GM12878 (cell line): Measurements from ENCODE around the gene TRAF7. TPM values are rescaled to one million over a fixed set of nuclear protein-coding genes. Genes with fewer than 3 reads are reported as not detected.

Experiments
- CEBPB ChIP-seq, 2 experiments: fragments of 150-350 bp in 1 of 2; IDR thresholded peaks; 2 replicates each; pipeline ENCODE4 v1.6.1; 2012 to 2014; ENCODE audit warnings: low read depth in 2 of 2, low read length in 2 of 2, borderline replicate concordance in 1 of 2, inconsistent platforms in 1 of 2
- E2F4 ChIP-seq: IDR thresholded peaks from 2 replicates; pipeline ENCODE4 v1.6.1; 2012; ENCODE audit warnings: low read depth, low read length, improper control_type of control experiment
- GABPA ChIP-seq: IDR thresholded peaks from 2 replicates; pipeline ENCODE4 v1.6.1; 2014; ENCODE audit warnings: antibody characterized with exemption, low read depth, mild to moderate bottlenecking, inconsistent platforms
- HDAC2 ChIP-seq: fragments of 200-600 bp; sonication (generic); IDR thresholded peaks from 2 replicates; pipeline ENCODE4 v1.6.1; 2017
- HDGF ChIP-seq: fragments of 450-650 bp; IDR thresholded peaks from 2 replicates; pipeline ENCODE4 v1.6.1; 2016; ENCODE audit warnings: antibody characterized with exemption
- IKZF2 ChIP-seq, 2 experiments: fragments of 450-650 bp; IDR thresholded peaks; 2 replicates each; pipeline ENCODE4 v1.6.1; 2017; ENCODE audit warnings: mild to moderate bottlenecking in 2 of 2, moderate library complexity in 2 of 2
- LARP7 ChIP-seq: fragments of 450-650 bp; IDR thresholded peaks from 2 replicates; pipeline ENCODE4 v1.6.1; 2017; ENCODE audit warnings: mild to moderate bottlenecking
- MYB ChIP-seq: fragments of 150-350 bp; IDR thresholded peaks from 2 replicates; pipeline ENCODE4 v1.6.1; 2014; ENCODE audit warnings: mild to moderate bottlenecking, low read depth, low read length, borderline replicate concordance
- PAX8 ChIP-seq: fragments of 450-650 bp; IDR thresholded peaks from 2 replicates; pipeline ENCODE4 v1.6.1; 2017; ENCODE audit warnings: mild to moderate bottlenecking, moderate library complexity
- PML ChIP-seq: IDR thresholded peaks from 2 replicates; pipeline ENCODE4 v1.6.1; 2012; ENCODE audit warnings: low read length, inconsistent platforms
- RFX5 ChIP-seq: IDR thresholded peaks from 2 replicates; pipeline ENCODE4 v1.6.1; 2011; ENCODE audit warnings: low read depth, low read length, improper control_type of control experiment
- SKIL ChIP-seq: fragments of 450-650 bp; IDR thresholded peaks from 2 replicates; pipeline ENCODE4 v1.6.1; 2017; ENCODE audit warnings: mild to moderate bottlenecking, low read depth, inconsistent platforms; ENCODE audit not compliant: poor library complexity, severe bottlenecking
- SMAD5 ChIP-seq: IDR thresholded peaks from 2 replicates; pipeline ENCODE4 v1.6.1; 2016; ENCODE audit warnings: antibody characterized with exemption, low read depth
- ZBTB4 ChIP-seq: fragments of 450-650 bp; formaldehyde crosslinking; IDR thresholded peaks from 2 replicates; pipeline ENCODE4 v1.4.0; 2022; ENCODE audit warnings: mild to moderate bottlenecking, moderate library complexity
- polyA plus RNA-seq, 11 experiments: library from polyadenylated mRNA; depleted of rRNA in 4 of 11; unstranded in 6 of 11; stranded (reverse) in 5 of 11; fragments of >200 nt; fragmentation: Nextera tagmentation in 4 of 11; fragmentation: Illumina TruSeq in 1 of 11; extraction: Ambion mirVana in 4 of 11; extraction: Trizol in 1 of 11; gene quantifications; 1 replicate in 1 of 11; 2 replicates in 10 of 11; pipeline versions ENCODE4 v1.2.1 to v1.2.3, GENCODE V29; 2011 to 2016; ENCODE audit warnings: inconsistent platforms in 2 of 11, missing spikeins in 2 of 11, low read depth in 1 of 11
- total RNA-seq, 4 experiments: library from RNA; depleted of rRNA in 3 of 4; stranded (reverse); fragments of >200 nt in 3 of 4; fragmentation: Illumina TruSeq in 1 of 4; extraction: Trizol in 1 of 4; gene quantifications; 2 replicates each; pipeline versions ENCODE4 v1.2.1 to v1.2.3, GENCODE V29; 2013 to 2021
- TF ChIP-seq, protein P1 (sequence below): fragments of 450-650 bp; IDR thresholded peaks from 2 replicates; pipeline ENCODE4 v1.6.1; 2014; ENCODE audit warnings: mild to moderate bottlenecking
- TF ChIP-seq, protein P2 (sequence below): fragments of 450-650 bp; IDR thresholded peaks from 2 replicates; pipeline ENCODE4 v1.6.1; 2017; ENCODE audit warnings: antibody characterized with exemption, mild to moderate bottlenecking, moderate library complexity

TRAF7 gene
- total and polyA plus RNA-seq, 10 of the 15 experiments (the other 5 are each of a cell fraction or from before 2014, with no cell fraction given), result 0.61 to 87.0 (median 30.0) TPM

DNA sequence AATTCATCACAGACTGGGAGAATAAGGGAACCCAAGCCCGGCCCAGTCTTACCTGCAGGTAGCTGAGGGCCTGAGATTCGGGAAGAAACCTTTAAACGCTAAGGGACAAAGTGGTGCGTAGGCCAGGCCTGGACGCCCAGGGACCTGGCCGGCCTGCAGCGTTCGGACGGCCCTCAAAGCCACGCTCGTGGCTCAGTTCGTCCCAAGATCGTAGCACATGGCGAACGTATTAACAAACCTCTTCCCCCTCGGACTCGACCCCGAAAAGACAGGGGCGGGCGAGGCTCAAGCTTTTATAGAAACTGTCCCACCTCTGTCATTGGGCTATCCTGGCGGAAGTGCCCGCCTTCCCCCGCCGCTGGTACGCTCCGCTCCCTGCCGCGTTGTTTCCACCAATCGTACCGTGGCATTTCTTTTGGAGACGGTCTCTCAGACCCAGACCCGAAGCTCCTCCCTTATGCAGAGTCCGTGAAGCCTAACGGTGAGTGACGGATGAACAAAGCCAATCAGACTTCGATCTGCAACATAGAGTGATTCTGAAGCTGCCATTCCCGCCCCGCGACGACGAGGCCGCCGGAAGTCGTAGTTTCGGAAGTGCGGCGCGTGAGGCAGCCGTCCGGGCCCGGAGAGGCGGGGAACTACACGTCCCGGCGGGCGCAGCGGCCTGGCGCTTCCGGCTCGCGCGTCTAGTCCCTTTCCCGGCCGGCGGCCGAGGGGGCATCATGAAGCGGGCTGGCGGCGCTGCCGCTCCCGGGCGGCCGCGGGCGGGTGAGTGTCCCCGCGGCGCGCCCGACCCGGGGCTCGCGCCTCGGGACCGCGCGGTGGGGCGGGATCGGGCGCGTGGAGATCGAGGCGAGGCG, at the start of gene TRAF7 (continued):
- TF ChIP-seq GABPA, result no peak
- TF ChIP-seq, protein P1, sequence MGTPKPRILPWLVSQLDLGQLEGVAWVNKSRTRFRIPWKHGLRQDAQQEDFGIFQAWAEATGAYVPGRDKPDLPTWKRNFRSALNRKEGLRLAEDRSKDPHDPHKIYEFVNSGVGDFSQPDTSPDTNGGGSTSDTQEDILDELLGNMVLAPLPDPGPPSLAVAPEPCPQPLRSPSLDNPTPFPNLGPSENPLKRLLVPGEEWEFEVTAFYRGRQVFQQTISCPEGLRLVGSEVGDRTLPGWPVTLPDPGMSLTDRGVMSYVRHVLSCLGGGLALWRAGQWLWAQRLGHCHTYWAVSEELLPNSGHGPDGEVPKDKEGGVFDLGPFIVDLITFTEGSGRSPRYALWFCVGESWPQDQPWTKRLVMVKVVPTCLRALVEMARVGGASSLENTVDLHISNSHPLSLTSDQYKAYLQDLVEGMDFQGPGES, result peak; percentile 88
- TF ChIP-seq IKZF2 (IDR thresholded peaks at IDR 0.05), result no peak
- no peak for TF ChIP-seq HDAC2
- TF ChIP-seq, protein P2, sequence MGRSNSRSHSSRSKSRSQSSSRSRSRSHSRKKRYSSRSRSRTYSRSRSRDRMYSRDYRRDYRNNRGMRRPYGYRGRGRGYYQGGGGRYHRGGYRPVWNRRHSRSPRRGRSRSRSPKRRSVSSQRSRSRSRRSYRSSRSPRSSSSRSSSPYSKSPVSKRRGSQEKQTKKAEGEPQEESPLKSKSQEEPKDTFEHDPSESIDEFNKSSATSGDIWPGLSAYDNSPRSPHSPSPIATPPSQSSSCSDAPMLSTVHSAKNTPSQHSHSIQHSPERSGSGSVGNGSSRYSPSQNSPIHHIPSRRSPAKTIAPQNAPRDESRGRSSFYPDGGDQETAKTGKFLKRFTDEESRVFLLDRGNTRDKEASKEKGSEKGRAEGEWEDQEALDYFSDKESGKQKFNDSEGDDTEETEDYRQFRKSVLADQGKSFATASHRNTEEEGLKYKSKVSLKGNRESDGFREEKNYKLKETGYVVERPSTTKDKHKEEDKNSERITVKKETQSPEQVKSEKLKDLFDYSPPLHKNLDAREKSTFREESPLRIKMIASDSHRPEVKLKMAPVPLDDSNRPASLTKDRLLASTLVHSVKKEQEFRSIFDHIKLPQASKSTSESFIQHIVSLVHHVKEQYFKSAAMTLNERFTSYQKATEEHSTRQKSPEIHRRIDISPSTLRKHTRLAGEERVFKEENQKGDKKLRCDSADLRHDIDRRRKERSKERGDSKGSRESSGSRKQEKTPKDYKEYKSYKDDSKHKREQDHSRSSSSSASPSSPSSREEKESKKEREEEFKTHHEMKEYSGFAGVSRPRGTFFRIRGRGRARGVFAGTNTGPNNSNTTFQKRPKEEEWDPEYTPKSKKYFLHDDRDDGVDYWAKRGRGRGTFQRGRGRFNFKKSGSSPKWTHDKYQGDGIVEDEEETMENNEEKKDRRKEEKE, result no peak
- TF ChIP-seq E2F4, result 0 out of 2 replicates have a peak, but pooled peaks have one; percentile 42
- no peak for TF ChIP-seq PML
- TF ChIP-seq SMAD5, result peak; percentile 99
- TF ChIP-seq LARP7, result peak; percentile 40
- TF ChIP-seq SKIL, result no peak
- TF ChIP-seq RFX5, result no peak
- peak; percentile 70; the same call in 1 of the 2 replicates for TF ChIP-seq HDGF
- TF ChIP-seq ZBTB4, result no peak
- TF ChIP-seq PAX8, result no peak
- no peak for TF ChIP-seq CEBPB (IDR thresholded peaks at IDR 0.05; ENCODE audit: borderline replicate concordance in 1 of 2, low read depth in 2 of 2, low read length in 2 of 2)
- TF ChIP-seq MYB, result peak; percentile 15; the same call in 1 of the 2 replicates
